ENCODE measurements around the gene PPP1R14D. TPM values are rescaled to one million over a fixed set of nuclear protein-coding genes. Genes with fewer than 3 reads are reported as not detected.

The PPP1R14D gene
- total RNA-seq, 1 experiment from 2014 or later: not detected

DNA sequence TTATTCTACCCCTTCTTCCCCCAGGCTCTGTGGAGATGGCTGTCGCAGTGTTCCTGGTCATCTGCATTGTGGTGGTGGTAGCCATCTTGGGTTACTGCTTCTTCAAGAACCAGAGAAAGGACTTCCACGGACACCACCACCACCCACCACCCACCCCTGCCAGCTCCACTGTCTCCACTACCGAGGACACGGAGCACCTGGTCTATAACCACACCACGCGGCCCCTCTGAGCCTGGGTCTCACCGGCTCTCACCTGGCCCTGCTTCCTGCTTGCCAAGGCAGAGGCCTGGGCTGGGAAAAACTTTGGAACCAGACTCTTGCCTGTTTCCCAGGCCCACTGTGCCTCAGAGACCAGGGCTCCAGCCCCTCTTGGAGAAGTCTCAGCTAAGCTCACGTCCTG is 28.2 kb upstream of the PPP1R14D start:
- Histone ChIP-seq H4K20me1 (ENCODE audit: control insufficient read depth, insufficient read depth, insufficient read length) (no peaks in the 10 kb centered on the region), H2BK120ac (ENCODE audit: low read depth, low read length, poor library complexity, severe bottlenecking) (no peak overlapping the region), H3K79me2 (ENCODE audit: insufficient read depth, low read length) (no peaks in the 10 kb centered on the region), H3K27ac (ENCODE audit: insufficient read length, low read depth, low read length) (no peak overlapping the region), H2BK20ac (ENCODE audit: low read depth, low read length, poor library complexity, severe bottlenecking) (no peak overlapping the region), H3K23me2 (ENCODE audit: insufficient read length, low read depth, low read length, poor library complexity, severe bottlenecking) (no peaks in the 10 kb centered on the region), H2BK12ac (ENCODE audit: insufficient read length, low read depth, low read length) (no peak overlapping the region), H2BK15ac (ENCODE audit: low read depth, low read length) (no peak overlapping the region), H4K91ac (ENCODE audit: insufficient read length, low read depth, low read length) (no peak overlapping the region), H3K18ac (ENCODE audit: insufficient read length, low read depth, low read length) (no peak overlapping the region), H3K56ac (ENCODE audit: insufficient read length, low read depth, low read length) (no peak overlapping the region), H3K27me3 (ENCODE audit: insufficient read depth, low read length) (no peaks in the 10 kb centered on the region), H3K9ac (ENCODE audit: extremely low read depth, insufficient read length, low read length) (no peak overlapping the region), H3K14ac (ENCODE audit: insufficient read depth, low read length) (no peak overlapping the region), H2AFZ (ENCODE audit: low read length) (no peak overlapping the region), H3K4me1 (ENCODE audit: insufficient read depth, low read length) (no peaks in the 10 kb centered on the region), H3T11ph (ENCODE audit: low read length) (no peak overlapping the region), H4K8ac (replicated peaks; ENCODE audit: insufficient read length, low read depth, low read length) (no peak overlapping the region), H2BK5ac (ENCODE audit: insufficient read length, low read length) (no peak overlapping the region), H3K4me2 (ENCODE audit: insufficient read depth, insufficient read length, low read length) (no peak overlapping the region), H3K23ac (ENCODE audit: insufficient read length, low read depth, low read length) (no peak overlapping the region), H3K79me1 (ENCODE audit: insufficient read depth, low read depth, low read length, poor library complexity, severe bottlenecking) (no peaks in the 10 kb centered on the region), H2AK5ac (ENCODE audit: insufficient read length, low read length) (no peak overlapping the region), H4K5ac (ENCODE audit: insufficient read length, low read depth, low read length) (no peak overlapping the region), H3K9me3 (ENCODE audit: control insufficient read depth, low read depth, low read length) (no peaks in the 10 kb centered on the region), H3K4ac (ENCODE audit: low read depth, low read length) (no peak overlapping the region)
- no peak for TF ChIP-seq CTCF (conservative IDR thresholded peaks at IDR 0.05)
- peaks cover 20 to 22% of the 10 kb centered on the region in 2 experiments for H3K4me1 Mint-ChIP-seq
- H3K4me3 Mint-ChIP-seq: no peak overlapping the region
- WGBS (ENCODE audit: extremely low coverage, insufficient read length, low lambda C conversion rate): no CpG with 5 or more reads among the region's 8 CpGs
- DNase-seq: no peak
- H3K36me3 Mint-ChIP-seq (ENCODE audit: insufficient read depth in 1 of 3, low read depth in 3 of 3): peaks cover 15 to 59% (median 54%) of the 10 kb centered on the region in 3 experiments; a peak in 6 of 7 replicates
- H3K27ac Mint-ChIP-seq: no peak overlapping the region
- no peaks in the 10 kb centered on the region; the same call in 1 of the 2 replicates for H3K27me3 Mint-ChIP-seq (ENCODE audit: low read depth)
- no peaks in the 10 kb centered on the region for H3K9me3 Mint-ChIP-seq

All from H9 (cell line).